HG03469 (cell line): ENCODE data around the gene VPS72.

Experiments
- ATAC-seq: cut with Tn5 transposase; IDR thresholded peaks from one replicate; pipeline ENCODE4 v1.9.1; 2021; ENCODE audit warnings: mild to moderate bottlenecking, moderate library complexity, moderate number of reproducible peaks; ENCODE audit not compliant: unreplicated experiment

VPS72 gene

GRCh38 chr1:151187205-151187604, 2.8 kb downstream of the VPS72 start:
- no peak for ATAC-seq

- ATAC-seq: no peak
These were observed 5.8 kb downstream of the VPS72 start for GRCh38 chr1:151184211-151184610.

GRCh38 chr1:151176514-151177045, 13.4 kb downstream of the VPS72 start:
- no peak for ATAC-seq

GRCh38 chr1:151175863-151176262, 14.1 kb downstream of the VPS72 start, which contains the start of gene TMOD4:
Gene TMOD4, minus strand, starts transcription at chr1:151175981. Its CDS starts 1,106 bp downstream, at chr1:151174875.
- no peak for ATAC-seq

- ATAC-seq: no peak
These were observed 14.8 kb downstream of the VPS72 start for GRCh38 chr1:151175041-151175741.

GRCh38 chr1:151171190-151171589, 18.8 kb downstream of the VPS72 start:
- ATAC-seq: no peak

GRCh38 chr1:151167116-151167515, 22.9 kb downstream of the VPS72 start:
- no peak for ATAC-seq

- ATAC-seq: no peak
These were observed 23.5 kb downstream of the VPS72 start for GRCh38 chr1:151166505-151166956.

GRCh38 chr1:151165738-151166504, 24.1 kb downstream of the VPS72 start, which contains the start of the genes LYSMD1 and SCNM1:
Gene LYSMD1, minus strand, starts transcription at chr1:151165902. Its CDS starts 644 bp downstream, at chr1:151165258.
Gene SCNM1, plus strand, starts transcription at chr1:151166144. Its CDS starts 9 bp downstream, at chr1:151166153.
- peak; percentile 74 for ATAC-seq

- peak; percentile 14 for ATAC-seq
These were observed 24.7 kb downstream of the VPS72 start for GRCh38 chr1:151165281-151165737.

GRCh38 chr1:151164732-151165280, 25.2 kb downstream of the VPS72 start:
- ATAC-seq: no peak

- ATAC-seq: no peak
These were observed 30.6 kb downstream of the VPS72 start for GRCh38 chr1:151159373-151159772.

- ATAC-seq: no peak
These were observed 31.2 kb downstream of the VPS72 start for GRCh38 chr1:151158751-151159251.

GRCh38 chr1:151158326-151158725, 31.7 kb downstream of the VPS72 start:
- no peak for ATAC-seq

GRCh38 chr1:151157067-151157531, 32.9 kb downstream of the VPS72 start:
- ATAC-seq: no peak

- ATAC-seq: no peak
These were observed 33.5 kb downstream of the VPS72 start, which contains the start of gene TNFAIP8L2 for GRCh38 chr1:151156515-151156819. Gene TNFAIP8L2, plus strand, starts transcription at chr1:151156649. Its CDS starts 2,049 bp downstream, at chr1:151158698.

- no peak for ATAC-seq
These were observed 42.3 kb downstream of the VPS72 start for GRCh38 chr1:151147665-151148064.

GRCh38 chr1:151147132-151147503, 42.9 kb downstream of the VPS72 start:
- no peak for ATAC-seq

GRCh38 chr1:151146412-151147131, 43.4 kb downstream of the VPS72 start, which contains the start of gene SEMA6C:
Gene SEMA6C, minus strand, starts transcription at chr1:151146631. Its CDS starts 4,010 bp downstream, at chr1:151142621.
- ATAC-seq: peak; percentile 92

GRCh38 chr1:151146072-151146411, 44.0 kb downstream of the VPS72 start:
- ATAC-seq: no peak
